Erythroblast (primary cell): ENCODE data around the gene KCNK18.

Source experiments
- GATA1 ChIP-seq: IDR thresholded peaks from 2 replicates; pipeline ENCODE4 v1.6.1; 2011; ENCODE audit warnings: low read depth, mild to moderate bottlenecking, control low read depth, low read length, moderate library complexity
- POLR2A ChIP-seq: IDR thresholded peaks from 2 replicates; pipeline ENCODE4 v1.6.1; 2011; ENCODE audit warnings: mild to moderate bottlenecking, low read length

DNA sequence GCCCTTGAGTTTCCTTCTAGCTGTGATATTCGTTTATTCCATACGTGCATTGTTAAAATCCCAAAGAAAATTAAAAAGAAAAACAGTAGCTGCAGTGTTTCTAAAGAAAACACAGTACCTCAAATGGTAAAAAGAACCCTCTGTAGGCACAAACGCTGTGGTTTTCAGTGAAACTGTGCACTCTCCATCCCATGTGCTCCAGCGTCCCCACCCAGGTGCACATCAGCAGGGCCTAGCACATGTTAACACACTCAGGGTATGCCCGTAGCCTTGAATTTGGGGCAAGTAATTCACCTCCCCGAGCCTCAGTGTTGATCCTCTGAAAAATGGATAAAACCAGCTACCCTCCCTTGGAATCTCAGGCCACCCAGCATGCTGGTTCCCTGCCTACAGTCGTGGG is 53.1 kb downstream of the KCNK18 start:
- no peak for TF ChIP-seq POLR2A
- TF ChIP-seq GATA1 = no peak
